ENCODE data around the gene DMRT3.

DNA sequence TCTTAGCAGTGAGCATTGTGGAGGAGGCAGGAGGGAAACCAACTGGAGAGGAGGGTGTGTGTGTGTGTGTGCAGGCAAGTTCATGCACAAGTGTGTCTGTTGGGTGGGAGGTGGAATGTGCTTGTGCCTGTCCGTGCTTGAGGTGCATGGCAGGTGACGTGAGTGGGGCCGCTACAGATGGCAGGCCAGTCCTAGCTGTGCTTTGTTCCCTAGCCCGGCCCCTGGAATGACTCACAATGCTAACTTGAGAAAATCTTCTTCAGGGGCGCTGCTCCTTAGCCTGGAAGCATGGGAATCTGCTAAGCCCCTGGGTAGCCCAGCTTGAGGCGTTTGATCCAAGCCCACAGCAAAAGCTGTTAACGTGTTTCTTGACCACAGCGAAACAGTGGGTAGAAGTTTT is 48.7 kb downstream of the DMRT3 start:
- TF ChIP-seq POLR2AphosphoS5 (IDR thresholded peaks at IDR 0.05; ENCODE audit: low read depth, low read length) = no peak
- TF ChIP-seq, protein P1, sequence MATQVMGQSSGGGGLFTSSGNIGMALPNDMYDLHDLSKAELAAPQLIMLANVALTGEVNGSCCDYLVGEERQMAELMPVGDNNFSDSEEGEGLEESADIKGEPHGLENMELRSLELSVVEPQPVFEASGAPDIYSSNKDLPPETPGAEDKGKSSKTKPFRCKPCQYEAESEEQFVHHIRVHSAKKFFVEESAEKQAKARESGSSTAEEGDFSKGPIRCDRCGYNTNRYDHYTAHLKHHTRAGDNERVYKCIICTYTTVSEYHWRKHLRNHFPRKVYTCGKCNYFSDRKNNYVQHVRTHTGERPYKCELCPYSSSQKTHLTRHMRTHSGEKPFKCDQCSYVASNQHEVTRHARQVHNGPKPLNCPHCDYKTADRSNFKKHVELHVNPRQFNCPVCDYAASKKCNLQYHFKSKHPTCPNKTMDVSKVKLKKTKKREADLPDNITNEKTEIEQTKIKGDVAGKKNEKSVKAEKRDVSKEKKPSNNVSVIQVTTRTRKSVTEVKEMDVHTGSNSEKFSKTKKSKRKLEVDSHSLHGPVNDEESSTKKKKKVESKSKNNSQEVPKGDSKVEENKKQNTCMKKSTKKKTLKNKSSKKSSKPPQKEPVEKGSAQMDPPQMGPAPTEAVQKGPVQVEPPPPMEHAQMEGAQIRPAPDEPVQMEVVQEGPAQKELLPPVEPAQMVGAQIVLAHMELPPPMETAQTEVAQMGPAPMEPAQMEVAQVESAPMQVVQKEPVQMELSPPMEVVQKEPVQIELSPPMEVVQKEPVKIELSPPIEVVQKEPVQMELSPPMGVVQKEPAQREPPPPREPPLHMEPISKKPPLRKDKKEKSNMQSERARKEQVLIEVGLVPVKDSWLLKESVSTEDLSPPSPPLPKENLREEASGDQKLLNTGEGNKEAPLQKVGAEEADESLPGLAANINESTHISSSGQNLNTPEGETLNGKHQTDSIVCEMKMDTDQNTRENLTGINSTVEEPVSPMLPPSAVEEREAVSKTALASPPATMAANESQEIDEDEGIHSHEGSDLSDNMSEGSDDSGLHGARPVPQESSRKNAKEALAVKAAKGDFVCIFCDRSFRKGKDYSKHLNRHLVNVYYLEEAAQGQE (IDR thresholded peaks at IDR 0.05; ENCODE audit: insufficient read depth in 1 of 2, low read depth in 2 of 2, low read length in 2 of 2) = no peak
